Measurements from ENCODE around the gene GRAMD1B.

GRAMD1B gene

DNA sequence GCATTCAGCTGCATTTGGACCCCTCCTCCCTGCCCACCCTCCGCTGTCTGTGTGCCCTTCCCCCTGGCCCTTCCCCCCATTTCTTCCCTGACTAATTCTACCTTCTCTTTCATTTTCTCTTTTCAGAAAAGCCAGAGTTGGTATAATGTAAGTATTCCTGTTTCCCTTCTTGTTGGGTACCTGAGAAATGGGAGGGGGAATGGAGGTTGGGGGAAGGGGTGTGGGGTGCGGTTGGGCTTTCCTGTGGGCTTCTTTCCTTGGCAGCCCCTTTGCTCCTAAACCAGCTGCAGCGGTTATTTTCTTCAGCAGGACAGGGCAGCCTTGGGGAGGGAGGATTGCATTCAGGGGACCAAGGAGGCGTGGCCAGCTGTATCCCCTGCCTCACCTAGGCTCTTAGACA is 154.1 kb downstream of the GRAMD1B start:
- TF ChIP-seq, protein P1, sequence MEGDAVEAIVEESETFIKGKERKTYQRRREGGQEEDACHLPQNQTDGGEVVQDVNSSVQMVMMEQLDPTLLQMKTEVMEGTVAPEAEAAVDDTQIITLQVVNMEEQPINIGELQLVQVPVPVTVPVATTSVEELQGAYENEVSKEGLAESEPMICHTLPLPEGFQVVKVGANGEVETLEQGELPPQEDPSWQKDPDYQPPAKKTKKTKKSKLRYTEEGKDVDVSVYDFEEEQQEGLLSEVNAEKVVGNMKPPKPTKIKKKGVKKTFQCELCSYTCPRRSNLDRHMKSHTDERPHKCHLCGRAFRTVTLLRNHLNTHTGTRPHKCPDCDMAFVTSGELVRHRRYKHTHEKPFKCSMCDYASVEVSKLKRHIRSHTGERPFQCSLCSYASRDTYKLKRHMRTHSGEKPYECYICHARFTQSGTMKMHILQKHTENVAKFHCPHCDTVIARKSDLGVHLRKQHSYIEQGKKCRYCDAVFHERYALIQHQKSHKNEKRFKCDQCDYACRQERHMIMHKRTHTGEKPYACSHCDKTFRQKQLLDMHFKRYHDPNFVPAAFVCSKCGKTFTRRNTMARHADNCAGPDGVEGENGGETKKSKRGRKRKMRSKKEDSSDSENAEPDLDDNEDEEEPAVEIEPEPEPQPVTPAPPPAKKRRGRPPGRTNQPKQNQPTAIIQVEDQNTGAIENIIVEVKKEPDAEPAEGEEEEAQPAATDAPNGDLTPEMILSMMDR (IDR thresholded peaks at IDR 0.05; ENCODE audit: insufficient read depth, low read length, missing control alignments) = no peak
- no peak for DNase-seq (ENCODE audit: low read depth, low spot score)
- CTCF ChIA-PET = interaction anchor here (1.5 to 17.3 kb wide), 4 partner anchors 8 to 124 kb away, joined by 3 to 371 read pairs (median 156); no protein-coding TSS in a partner anchor
- H3K4me3 ChIP-seq (ENCODE audit: low read depth, low read length) = no peak overlapping the region
- POLR2A ChIA-PET = no interaction called here

DNA sequence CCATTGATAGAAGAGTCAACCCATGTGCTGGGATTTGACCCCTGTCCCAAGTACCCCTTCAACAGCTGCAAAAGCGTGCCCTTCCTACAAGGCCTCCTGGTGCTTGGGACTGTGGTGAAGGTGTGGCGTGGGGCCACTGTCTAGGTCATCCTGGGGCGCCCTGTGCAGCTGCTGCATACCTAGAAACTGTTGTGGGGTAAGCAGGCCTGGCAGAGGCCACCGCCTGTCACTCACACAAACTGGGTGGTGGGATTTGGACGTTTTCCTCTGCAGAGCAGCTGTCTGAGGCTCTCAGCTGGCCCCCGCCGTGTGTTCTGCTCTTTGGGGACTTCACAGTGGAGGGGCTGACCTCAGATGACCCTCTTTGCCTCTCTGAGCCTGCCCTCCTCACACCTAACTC is 154.7 kb downstream of the GRAMD1B start:
- POLR2A ChIA-PET = no interaction called here
- no peak for DNase-seq (ENCODE audit: low read depth, low spot score)
- CTCF ChIA-PET = interaction anchor here (4.5 to 17.3 kb wide), 3 partner anchors 8 to 123 kb away, joined by 42 to 371 read pairs (median 271); no protein-coding TSS in a partner anchor
- TF ChIP-seq, protein P1 (IDR thresholded peaks at IDR 0.05; ENCODE audit: insufficient read depth, low read length, missing control alignments) = no peak
- no peak overlapping the region for H3K4me3 ChIP-seq (ENCODE audit: low read depth, low read length)

DNA sequence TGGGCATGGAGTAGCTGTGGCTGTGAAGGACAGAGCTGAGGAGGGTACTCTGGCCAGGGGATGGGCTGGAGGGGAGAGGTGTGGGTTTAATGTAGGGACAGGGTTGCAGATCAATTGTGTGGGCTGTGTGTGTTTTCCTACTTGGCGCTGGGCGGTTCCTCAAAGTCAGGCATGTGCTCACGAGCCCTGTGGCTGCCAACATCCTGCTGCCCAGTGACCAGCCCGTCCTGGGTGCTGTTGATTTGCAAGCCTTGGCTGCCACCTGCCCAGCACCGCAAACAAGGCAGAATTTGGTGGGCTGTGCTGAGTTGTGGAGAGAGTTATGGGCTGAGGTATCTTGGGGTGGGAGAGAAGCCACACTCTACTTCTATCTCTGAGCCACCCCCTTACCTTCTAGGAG is 155.1 kb downstream of the GRAMD1B start:
- ChIA-PET POLR2A (no interaction called here), CTCF (interaction anchor here (1.2 to 17.3 kb wide), 4 partner anchors 9 to 123 kb away, joined by 3 to 371 read pairs (median 156); no protein-coding TSS in a partner anchor)

DNA sequence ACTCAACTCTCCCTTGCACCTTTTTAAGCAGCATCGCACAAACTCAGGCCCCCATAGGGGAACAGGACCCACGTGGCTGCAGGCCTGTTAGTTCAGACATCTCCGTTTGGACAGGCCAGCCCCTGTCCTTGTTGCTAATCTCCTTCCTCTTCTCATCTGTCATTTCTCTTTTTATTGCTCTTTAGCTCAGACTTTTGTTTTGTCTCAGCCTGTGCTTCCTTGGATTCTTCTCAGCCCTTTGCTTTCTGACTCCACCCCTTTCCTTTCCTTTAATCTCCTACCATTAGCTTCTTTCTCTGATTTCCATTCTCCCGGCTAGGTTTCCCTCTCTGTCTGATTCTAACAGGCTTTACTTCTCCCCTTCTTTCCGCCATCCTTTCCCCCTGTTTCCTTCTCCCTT is 155.6 kb downstream of the GRAMD1B start:
- POLR2A ChIA-PET = no interaction called here
- CTCF ChIA-PET = interaction anchor here (1.1 to 17.3 kb wide), 6 partner anchors 9 to 122 kb away, joined by 3 to 371 read pairs (median 22); no protein-coding TSS in a partner anchor
- TF ChIP-seq, protein P1 (IDR thresholded peaks at IDR 0.05; ENCODE audit: insufficient read depth, low read length, missing control alignments) = no peak
- DNase-seq (ENCODE audit: low read depth, low spot score) = no peak
- no peak overlapping the region for H3K4me3 ChIP-seq (ENCODE audit: low read depth, low read length)

More for the DNA sequence above, 155.1 kb downstream of the GRAMD1B start:
- TF ChIP-seq, protein P1 (IDR thresholded peaks at IDR 0.05; ENCODE audit: insufficient read depth, low read length, missing control alignments) = no peak
- DNase-seq (ENCODE audit: low read depth, low spot score) = no peak
- no peak overlapping the region for H3K4me3 ChIP-seq (ENCODE audit: low read depth, low read length)

DNA sequence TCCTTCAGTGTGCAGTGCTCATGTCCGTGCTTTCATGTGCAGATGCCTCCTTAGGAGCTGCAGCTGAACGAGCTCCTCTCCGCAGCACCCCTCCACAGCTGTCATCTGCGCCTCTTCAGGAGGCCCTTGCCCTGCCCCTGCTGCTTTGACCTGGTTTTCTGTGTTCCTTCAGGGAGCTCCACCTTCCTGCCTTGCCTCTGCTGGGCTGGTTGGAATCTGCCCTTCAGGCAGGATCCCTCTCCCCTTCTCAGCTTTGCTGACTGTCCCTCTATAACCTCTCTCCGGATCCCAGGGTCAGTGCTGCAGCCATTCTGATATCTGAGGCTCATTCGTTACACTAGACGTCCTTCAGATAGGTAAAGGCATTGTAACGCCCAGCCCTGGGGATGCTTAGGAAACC is 156.5 kb downstream of the GRAMD1B start:
- POLR2A ChIA-PET = no interaction called here
- TF ChIP-seq, protein P1 (IDR thresholded peaks at IDR 0.05; ENCODE audit: insufficient read depth, low read length, missing control alignments) = no peak
- CTCF ChIA-PET = interaction anchor here (0.8 to 17.3 kb wide), 7 partner anchors 8 to 122 kb away, joined by 3 to 371 read pairs (median 3); no protein-coding TSS in a partner anchor
- no peak overlapping the region for H3K4me3 ChIP-seq (ENCODE audit: low read depth, low read length)
- DNase-seq (ENCODE audit: low read depth, low spot score) = no peak

DNA sequence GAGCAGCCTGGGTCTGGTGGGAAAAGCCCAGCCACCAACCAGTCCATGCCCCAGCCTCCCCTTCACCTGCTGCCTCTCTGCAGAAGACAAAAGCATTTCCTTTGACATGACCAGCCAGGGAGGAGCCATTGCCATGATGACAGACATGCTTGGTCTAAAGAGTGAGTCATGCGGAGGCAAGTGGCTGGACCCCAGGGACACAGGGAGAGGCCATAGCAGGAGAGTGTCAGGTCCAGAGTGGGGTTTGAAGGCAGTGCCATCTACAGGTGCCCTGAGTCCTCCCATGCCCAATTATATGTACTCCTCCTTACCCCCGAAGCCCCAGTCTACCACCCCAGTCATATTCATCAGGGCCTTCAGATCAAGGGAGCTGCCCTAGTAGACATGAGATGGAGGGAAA is 157.0 kb downstream of the GRAMD1B start:
- ChIA-PET CTCF (interaction anchor here (1.2 to 17.3 kb wide), 4 partner anchors 11 to 121 kb away, joined by 3 to 371 read pairs (median 156); no protein-coding TSS in a partner anchor), POLR2A (no interaction called here)
- no peak for DNase-seq (ENCODE audit: low read depth, low spot score)
- TF ChIP-seq, protein P1 (IDR thresholded peaks at IDR 0.05; ENCODE audit: insufficient read depth, low read length, missing control alignments) = no peak
- no peak overlapping the region for H3K4me3 ChIP-seq (ENCODE audit: low read depth, low read length)

Data from AG04449 (cell line).